Stimulated activated CD4-positive, alpha-beta T cell treated with anti-CD3 and anti-CD28 coated beads, Interleukin-12 subunit alpha, Interleukin-12 subunit beta, amount 100 ng/mL, for 4 hours (primary cell): Measurements from ENCODE around the gene TRPM6.
"Not testable (repeated sequence)": the region's sequence is repeated elsewhere in the genome, so short reads cannot be mapped to it uniquely, and the experiment has no call there.

ENCODE experiments used
- DNase-seq: peaks from one replicate; pipeline ENCODE4 v3.0.0-alpha.2; 2020

The TRPM6 gene

GRCh38 chr9:74887041-74887980 lies at the start of gene TRPM6:
Gene TRPM6 (minus strand): TSS chr9:74887921. CDS start chr9:74887856, 65 bp downstream.
- DNase-seq, result peak; percentile 1

GRCh38 chr9:74935008-74935407 lies 47.3 kb upstream of the TRPM6 start:
- DNase-seq, result no peak

GRCh38 chr9:74921737-74922136 lies 34.0 kb upstream of the TRPM6 start:
- no peak for DNase-seq

GRCh38 chr9:74920944-74921626 lies 33.4 kb upstream of the TRPM6 start:
- no peak for DNase-seq

GRCh38 chr9:74910036-74910435 lies 22.3 kb upstream of the TRPM6 start:
- no peak for DNase-seq

GRCh38 chr9:74908665-74909064 lies 20.9 kb upstream of the TRPM6 start:
- DNase-seq, result no peak

GRCh38 chr9:74907085-74907484 lies 19.4 kb upstream of the TRPM6 start:
- DNase-seq, result no peak

GRCh38 chr9:74901001-74901400 lies 13.3 kb upstream of the TRPM6 start:
- no peak for DNase-seq

- not testable (repeated sequence) for DNase-seq
Measured at GRCh38 chr9:74888449-74888848, 728 bp upstream of the TRPM6 start.

GRCh38 chr9:74887981-74888370 lies 255 bp upstream of the TRPM6 start:
- no peak for DNase-seq

- DNase-seq, result no peak
Measured at GRCh38 chr9:74876382-74876949, 11.3 kb downstream of the TRPM6 start.

- DNase-seq, result no peak
Measured at GRCh38 chr9:74875656-74876055, 12.1 kb downstream of the TRPM6 start.

- no peak for DNase-seq
Measured at GRCh38 chr9:74874220-74874619, 13.5 kb downstream of the TRPM6 start.

- no peak for DNase-seq
Measured at GRCh38 chr9:74872619-74873233, 15.0 kb downstream of the TRPM6 start.

- DNase-seq, result no peak
Measured at GRCh38 chr9:74867483-74867882, 20.2 kb downstream of the TRPM6 start.

- DNase-seq, result no peak
Measured at GRCh38 chr9:74865177-74865576, 22.5 kb downstream of the TRPM6 start.

- DNase-seq, result no peak
Measured at GRCh38 chr9:74861773-74862474, 25.8 kb downstream of the TRPM6 start.

GRCh38 chr9:74861071-74861470 lies 26.6 kb downstream of the TRPM6 start:
- no peak for DNase-seq

GRCh38 chr9:74860247-74860646 lies 27.5 kb downstream of the TRPM6 start:
- not testable (repeated sequence) for DNase-seq

GRCh38 chr9:74859786-74860185 lies 27.9 kb downstream of the TRPM6 start:
- no peak for DNase-seq

- DNase-seq, result no peak
Measured at GRCh38 chr9:74858751-74859414, 28.8 kb downstream of the TRPM6 start.

GRCh38 chr9:74856989-74857388 lies 30.7 kb downstream of the TRPM6 start:
- DNase-seq, result no peak
